Stimulated activated naive CD8-positive, alpha-beta T cell treated with anti-CD3 and anti-CD28 coated beads, Interleukin-15, Interleukin-2, amounts not matched to agents 100 ng/mL and 50 ng/mL, for 24 hours (primary cell): ENCODE data around the gene TPP1.

ENCODE experiments used
- H3K27ac Mint-ChIP-seq: one replicate; pipeline ENCODE4 v1.8.0; 2021; ENCODE audit warnings: mild to moderate bottlenecking, mixed read lengths
- H3K27me3 Mint-ChIP-seq: one replicate; pipeline ENCODE4 v1.8.0; 2021; ENCODE audit warnings: mixed read lengths
- H3K36me3 Mint-ChIP-seq: one replicate; pipeline ENCODE4 v1.8.0; 2021; ENCODE audit warnings: low read depth, mixed read lengths
- H3K4me1 Mint-ChIP-seq: one replicate; pipeline ENCODE4 v1.8.0; 2021; ENCODE audit warnings: low read depth, mixed read lengths
- H3K4me3 Mint-ChIP-seq: one replicate; pipeline ENCODE4 v1.8.0; 2021; ENCODE audit warnings: mild to moderate bottlenecking, mixed read lengths
- H3K9me3 Mint-ChIP-seq: one replicate; pipeline ENCODE4 v1.8.0; 2021; ENCODE audit warnings: mixed read lengths

Gene TPP1

DNA sequence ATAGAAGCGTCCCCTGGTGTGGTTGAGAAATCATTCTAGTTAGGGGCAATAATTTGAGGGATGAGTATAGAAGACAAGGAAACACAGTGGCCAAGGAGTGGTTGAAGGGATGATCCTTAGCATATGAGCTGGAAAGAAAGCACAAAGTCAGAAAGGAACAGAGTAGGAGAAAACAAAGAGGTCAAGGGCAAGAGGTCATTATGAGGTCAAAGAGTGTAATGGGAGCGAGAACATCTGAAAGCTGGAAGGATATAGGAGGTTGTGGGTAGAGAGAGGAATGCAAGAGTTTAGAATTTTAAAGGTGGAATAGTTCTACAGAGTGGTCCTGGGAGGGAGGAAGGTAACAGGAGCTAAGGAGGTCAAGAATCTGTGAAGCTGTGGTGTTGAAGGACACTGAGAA is 34.4 kb upstream of the TPP1 start:
- H3K27ac Mint-ChIP-seq: no peak overlapping the region
- H3K4me3 Mint-ChIP-seq: no peak overlapping the region
- peaks cover 13% of the 10 kb centered on the region for H3K27me3 Mint-ChIP-seq
- no peaks in the 10 kb centered on the region for H3K9me3 Mint-ChIP-seq
- H3K4me1 Mint-ChIP-seq: peaks cover 4% of the 10 kb centered on the region
- H3K36me3 Mint-ChIP-seq: no peaks in the 10 kb centered on the region

- no peak overlapping the region for H3K4me3 Mint-ChIP-seq
- no peaks in the 10 kb centered on the region for H3K9me3 Mint-ChIP-seq
These were observed 33.9 kb upstream of the TPP1 start for GRCh38 chr11:6653097-6653496.

GRCh38 chr11:6652182-6652581 is 33.0 kb upstream of the TPP1 start:
- Mint-ChIP-seq H3K27me3 (peaks cover 13% of the 10 kb centered on the region), H3K4me3 (no peak overlapping the region), H3K36me3 (no peaks in the 10 kb centered on the region), H3K27ac (no peak overlapping the region), H3K4me1 (peaks cover 4% of the 10 kb centered on the region), H3K9me3 (no peaks in the 10 kb centered on the region)

More at GRCh38 chr11:6653097-6653496, 33.9 kb upstream of the TPP1 start:
- Mint-ChIP-seq H3K27me3 (peaks cover 13% of the 10 kb centered on the region), H3K36me3 (no peaks in the 10 kb centered on the region), H3K27ac (no peak overlapping the region), H3K4me1 (peaks cover 4% of the 10 kb centered on the region)

DNA sequence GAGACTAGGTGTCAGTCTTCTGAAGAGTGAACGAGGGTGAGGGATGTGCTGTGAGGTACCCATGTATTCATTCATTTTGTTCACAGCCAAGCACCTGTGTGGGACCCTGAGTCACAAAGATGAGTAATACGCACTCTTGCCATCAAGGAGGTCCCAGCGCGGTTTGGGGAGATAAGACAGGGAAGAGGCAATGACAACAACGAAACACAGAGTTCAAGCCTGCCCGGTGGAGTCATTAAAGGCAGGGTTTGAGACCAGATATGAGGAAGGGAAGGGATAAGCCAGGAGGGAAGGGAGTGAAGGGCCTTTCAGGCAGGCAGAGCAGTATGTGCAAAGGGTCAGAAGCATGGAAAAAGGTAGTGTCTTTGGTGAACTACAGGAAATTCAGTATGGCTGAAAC is 31.8 kb upstream of the TPP1 start:
- no peaks in the 10 kb centered on the region for H3K36me3 Mint-ChIP-seq
- H3K27me3 Mint-ChIP-seq: peaks cover under 1% of the 10 kb centered on the region
- peaks cover 1% of the 10 kb centered on the region for H3K4me1 Mint-ChIP-seq
- H3K9me3 Mint-ChIP-seq: no peaks in the 10 kb centered on the region
- no peak overlapping the region for H3K4me3 Mint-ChIP-seq
- no peak overlapping the region for H3K27ac Mint-ChIP-seq

- H3K36me3 Mint-ChIP-seq: no peaks in the 10 kb centered on the region
- H3K4me3 Mint-ChIP-seq: no peak overlapping the region
- H3K9me3 Mint-ChIP-seq: no peaks in the 10 kb centered on the region
- no peaks in the 10 kb centered on the region for H3K27me3 Mint-ChIP-seq
- H3K4me1 Mint-ChIP-seq: no peaks in the 10 kb centered on the region
- no peak overlapping the region for H3K27ac Mint-ChIP-seq
These were observed 30.9 kb upstream of the TPP1 start for GRCh38 chr11:6650104-6650503.

- no peaks in the 10 kb centered on the region for H3K27me3 Mint-ChIP-seq
- no peak overlapping the region for H3K4me3 Mint-ChIP-seq
- no peaks in the 10 kb centered on the region for H3K9me3 Mint-ChIP-seq
- H3K27ac Mint-ChIP-seq: no peak overlapping the region
- H3K36me3 Mint-ChIP-seq: no peaks in the 10 kb centered on the region
- no peaks in the 10 kb centered on the region for H3K4me1 Mint-ChIP-seq
These were observed 29.3 kb upstream of the TPP1 start for GRCh38 chr11:6648501-6648900.

- H3K4me1 Mint-ChIP-seq: no peaks in the 10 kb centered on the region
These were observed 28.6 kb upstream of the TPP1 start for GRCh38 chr11:6647836-6648235.

DNA sequence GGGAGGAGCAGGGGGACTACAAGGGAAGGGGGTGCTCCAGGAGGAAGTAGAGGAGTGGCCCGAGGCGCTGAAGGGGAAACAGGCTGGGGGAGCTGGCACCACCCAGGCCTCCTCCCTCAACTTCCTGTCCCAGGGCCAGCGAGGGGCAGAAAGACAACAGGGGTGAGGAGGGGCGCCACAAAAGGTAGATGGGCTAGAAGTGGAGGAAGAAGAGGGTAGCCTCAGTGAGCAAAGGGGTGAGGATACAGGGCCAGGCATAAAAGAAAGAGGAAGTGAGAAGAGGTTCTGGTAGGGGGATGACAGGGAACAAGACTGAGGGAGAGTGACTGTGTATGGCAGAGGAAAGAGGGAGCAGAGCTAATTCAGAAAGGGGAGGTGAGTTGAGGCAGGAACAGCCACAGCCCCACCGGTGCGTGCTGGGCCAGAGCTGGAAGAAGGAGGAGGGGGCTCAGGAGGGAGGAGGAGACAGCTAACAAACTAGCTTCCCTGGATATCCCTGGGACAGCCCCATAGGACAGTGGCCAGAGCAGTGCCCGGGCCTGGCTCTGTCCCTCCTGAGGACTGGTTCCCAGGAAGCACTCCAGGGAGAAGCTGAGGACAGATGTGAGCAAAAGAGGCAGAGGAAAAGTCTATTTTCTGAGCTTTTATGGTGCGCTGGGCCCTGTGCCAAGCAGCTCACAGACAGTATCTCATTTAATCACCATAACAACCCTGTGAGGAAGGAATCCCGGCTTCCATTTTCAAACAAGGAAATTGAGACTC is 27.9 kb upstream of the TPP1 start:
- H3K27ac Mint-ChIP-seq: no peak overlapping the region
- H3K9me3 Mint-ChIP-seq: no peaks in the 10 kb centered on the region
- H3K36me3 Mint-ChIP-seq: no peaks in the 10 kb centered on the region
- H3K4me1 Mint-ChIP-seq: no peaks in the 10 kb centered on the region
- H3K4me3 Mint-ChIP-seq: no peak overlapping the region
- H3K27me3 Mint-ChIP-seq: no peaks in the 10 kb centered on the region

More at GRCh38 chr11:6647836-6648235, 28.6 kb upstream of the TPP1 start:
- Mint-ChIP-seq H3K9me3 (no peaks in the 10 kb centered on the region), H3K36me3 (no peaks in the 10 kb centered on the region), H3K4me3 (no peak overlapping the region), H3K27ac (no peak overlapping the region), H3K27me3 (no peaks in the 10 kb centered on the region)

- Mint-ChIP-seq H3K4me1 (no peaks in the 10 kb centered on the region), H3K9me3 (no peaks in the 10 kb centered on the region), H3K36me3 (no peaks in the 10 kb centered on the region), H3K4me3 (no peak overlapping the region), H3K27me3 (no peaks in the 10 kb centered on the region), H3K27ac (no peak overlapping the region)
These were observed 27.3 kb upstream of the TPP1 start for GRCh38 chr11:6646576-6646917.

GRCh38 chr11:6646071-6646470 is 26.8 kb upstream of the TPP1 start:
- Mint-ChIP-seq H3K27ac (no peak overlapping the region), H3K36me3 (no peaks in the 10 kb centered on the region), H3K4me3 (no peak overlapping the region), H3K4me1 (no peaks in the 10 kb centered on the region), H3K27me3 (no peaks in the 10 kb centered on the region), H3K9me3 (no peaks in the 10 kb centered on the region)

DNA sequence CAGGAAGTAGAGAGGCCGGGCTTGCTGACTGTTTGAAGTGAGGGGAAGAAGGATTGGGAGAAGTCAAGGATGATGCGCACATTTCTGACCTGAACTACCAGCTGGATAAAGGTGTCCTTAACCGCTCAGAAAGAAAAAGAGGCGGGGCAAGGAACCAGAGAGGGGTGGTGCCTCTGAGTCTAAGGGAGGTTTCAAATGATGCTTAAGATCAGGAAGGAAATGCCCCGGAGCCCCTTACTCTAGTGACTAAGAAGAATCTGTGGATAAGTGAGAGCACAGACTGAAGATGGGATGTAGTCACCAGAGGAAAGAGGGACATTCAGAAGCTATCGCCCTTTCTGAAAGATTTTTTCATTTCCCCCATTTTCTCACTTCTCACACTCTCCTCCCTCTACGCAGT is 23.7 kb upstream of the TPP1 start:
- Mint-ChIP-seq H3K4me3 (no peak overlapping the region), H3K9me3 (no peaks in the 10 kb centered on the region), H3K27ac (no peak overlapping the region), H3K36me3 (no peaks in the 10 kb centered on the region), H3K27me3 (no peaks in the 10 kb centered on the region), H3K4me1 (no peaks in the 10 kb centered on the region)

- Mint-ChIP-seq H3K4me3 (no peak overlapping the region), H3K27ac (no peak overlapping the region)
These were observed 21.9 kb upstream of the TPP1 start for GRCh38 chr11:6640985-6641701.

GRCh38 chr11:6640036-6640984 is 21.1 kb upstream of the TPP1 start:
- no peaks in the 10 kb centered on the region for H3K4me1 Mint-ChIP-seq
- H3K9me3 Mint-ChIP-seq: no peaks in the 10 kb centered on the region
- H3K27me3 Mint-ChIP-seq: no peaks in the 10 kb centered on the region
- H3K4me3 Mint-ChIP-seq: no peak overlapping the region
- no peak overlapping the region for H3K27ac Mint-ChIP-seq
- no peaks in the 10 kb centered on the region for H3K36me3 Mint-ChIP-seq

More at GRCh38 chr11:6640985-6641701, 21.9 kb upstream of the TPP1 start:
- H3K36me3 Mint-ChIP-seq: no peaks in the 10 kb centered on the region
- no peaks in the 10 kb centered on the region for H3K27me3 Mint-ChIP-seq
- no peaks in the 10 kb centered on the region for H3K4me1 Mint-ChIP-seq
- H3K9me3 Mint-ChIP-seq: no peaks in the 10 kb centered on the region

GRCh38 chr11:6638429-6638828 is 19.2 kb upstream of the TPP1 start:
- Mint-ChIP-seq H3K4me3 (no peak overlapping the region), H3K36me3 (no peaks in the 10 kb centered on the region), H3K4me1 (no peaks in the 10 kb centered on the region), H3K9me3 (no peaks in the 10 kb centered on the region), H3K27ac (no peak overlapping the region), H3K27me3 (no peaks in the 10 kb centered on the region)

GRCh38 chr11:6637871-6638270 is 18.6 kb upstream of the TPP1 start:
- Mint-ChIP-seq H3K9me3 (no peaks in the 10 kb centered on the region), H3K27me3 (no peaks in the 10 kb centered on the region), H3K4me3 (no peak overlapping the region), H3K27ac (no peak overlapping the region), H3K36me3 (no peaks in the 10 kb centered on the region), H3K4me1 (no peaks in the 10 kb centered on the region)
